Activated naive CD4-positive, alpha-beta T cell treated with anti-CD3 and anti-CD28 coated beads, Interleukin-2, amount 50 U/mL, for 72 hours (primary cell): Measurements from ENCODE around the gene PITX1. TPM values are rescaled to one million over a fixed set of nuclear protein-coding genes. Genes with fewer than 3 reads are reported as not detected.
A peak's percentile ranks its signal among the peaks of the same experiment; 100 is the strongest.

Experiments used
- ATAC-seq, 2 donors: fragments of 150-1000 bp; cut with Tn5 transposase; 2 replicates each; pipeline ENCODE4 v1.10.0; 2021; ENCODE audit warnings: mild to moderate bottlenecking in 2 of 2, moderate library complexity in 2 of 2
- DNase-seq, 2 donors: peaks; one replicate each; pipeline ENCODE4 v3.0.0; 2021 to 2022; ENCODE audit warnings: low spot score in 2 of 2
- H3K27ac Mint-ChIP-seq, 2 donors: one replicate each; pipeline ENCODE4 v1.8.0; 2022; ENCODE audit warnings: mild to moderate bottlenecking in 2 of 2, mixed read lengths in 2 of 2
- H3K36me3 Mint-ChIP-seq, 2 donors: one replicate each; pipeline ENCODE4 v1.8.0; 2022; ENCODE audit warnings: mixed read lengths in 2 of 2
- H3K9me3 Mint-ChIP-seq, 2 donors: one replicate each; pipeline ENCODE4 v1.8.0; 2022; ENCODE audit warnings: mixed read lengths in 2 of 2
- total RNA-seq, 2 donors: library from RNA; stranded (reverse); gene quantifications; one replicate each; pipeline ENCODE4 v1.2.3, GENCODE V29; 2022

The PITX1 gene
- total RNA-seq, 2 donors from 2014 or later = 0.62 TPM; not detected in 1

DNA sequence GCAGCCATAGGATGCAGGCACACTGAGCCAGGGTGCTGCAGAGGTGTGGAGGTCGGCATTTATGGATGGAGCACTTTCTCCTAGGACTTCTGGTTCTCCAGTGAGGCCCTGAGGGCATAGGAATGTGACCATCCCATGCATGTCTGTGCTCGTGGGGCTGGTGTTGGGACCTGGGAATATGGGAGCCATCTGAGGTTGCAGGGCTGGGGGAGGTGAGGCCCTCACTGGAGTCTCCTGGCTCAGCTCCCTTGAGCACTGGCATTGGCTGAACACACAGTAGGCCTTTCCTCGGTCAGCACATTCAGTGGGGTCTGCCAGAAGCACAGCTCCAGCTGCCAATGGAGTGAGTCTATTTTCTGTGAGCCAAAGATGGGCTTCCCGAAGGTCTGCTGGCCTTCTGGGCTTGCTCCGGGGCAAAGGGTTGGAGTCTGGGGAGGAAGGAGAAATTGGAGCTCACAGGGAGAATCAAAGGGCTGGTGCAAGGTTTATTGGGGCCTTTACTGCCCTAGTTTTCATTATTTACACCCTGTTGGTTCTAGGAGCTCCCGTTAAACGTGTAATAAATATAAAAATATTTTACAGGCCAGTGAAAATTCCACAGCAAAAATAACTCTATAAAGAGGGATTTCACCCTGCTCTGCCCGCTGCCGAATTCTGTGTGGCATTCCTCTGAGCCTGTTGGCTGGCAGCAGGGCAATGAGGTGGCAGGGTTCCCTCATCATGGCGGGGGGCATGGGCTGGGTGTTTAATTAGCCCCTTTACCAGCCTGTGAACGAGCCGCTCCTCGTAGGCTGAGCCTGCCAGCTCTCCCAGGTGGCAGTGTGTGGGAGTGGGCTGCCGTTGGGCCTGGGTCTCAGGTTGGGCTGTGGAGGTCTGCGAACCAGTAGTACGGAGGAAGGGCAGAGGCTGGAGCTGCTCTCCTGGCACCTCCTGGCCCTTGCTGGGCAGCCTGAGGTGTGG, 31.6 kb upstream of the PITX1 start:
- no peaks in the 10 kb centered on the region for H3K36me3 Mint-ChIP-seq
- no peak for DNase-seq
- H3K27ac Mint-ChIP-seq = peak overlapping the region in 1 of 2 donors; percentile 50
- ATAC-seq = no peak
- no peaks in the 10 kb centered on the region for H3K9me3 Mint-ChIP-seq

DNA sequence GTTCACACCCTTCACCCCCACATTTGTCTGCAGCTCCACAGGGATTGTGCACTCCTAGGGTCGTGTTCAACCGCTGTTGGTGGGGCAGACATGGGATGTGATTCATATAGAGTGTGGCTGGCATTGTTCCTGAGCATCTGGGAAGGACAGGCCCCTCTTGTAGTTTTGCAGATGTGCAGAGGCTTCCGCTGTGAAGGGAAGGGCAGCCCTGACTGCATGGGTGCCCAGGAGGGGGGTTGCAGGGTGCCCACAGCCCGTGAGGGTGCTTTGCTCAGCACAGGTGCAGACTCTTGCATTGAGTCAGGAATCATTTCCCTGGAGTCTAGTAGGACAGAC, 30.2 kb upstream of the PITX1 start:
- ATAC-seq (no peak), DNase-seq (no peak)
- H3K36me3 Mint-ChIP-seq = no peaks in the 10 kb centered on the region
- no peaks in the 10 kb centered on the region for H3K9me3 Mint-ChIP-seq
- no peak overlapping the region for H3K27ac Mint-ChIP-seq

DNA sequence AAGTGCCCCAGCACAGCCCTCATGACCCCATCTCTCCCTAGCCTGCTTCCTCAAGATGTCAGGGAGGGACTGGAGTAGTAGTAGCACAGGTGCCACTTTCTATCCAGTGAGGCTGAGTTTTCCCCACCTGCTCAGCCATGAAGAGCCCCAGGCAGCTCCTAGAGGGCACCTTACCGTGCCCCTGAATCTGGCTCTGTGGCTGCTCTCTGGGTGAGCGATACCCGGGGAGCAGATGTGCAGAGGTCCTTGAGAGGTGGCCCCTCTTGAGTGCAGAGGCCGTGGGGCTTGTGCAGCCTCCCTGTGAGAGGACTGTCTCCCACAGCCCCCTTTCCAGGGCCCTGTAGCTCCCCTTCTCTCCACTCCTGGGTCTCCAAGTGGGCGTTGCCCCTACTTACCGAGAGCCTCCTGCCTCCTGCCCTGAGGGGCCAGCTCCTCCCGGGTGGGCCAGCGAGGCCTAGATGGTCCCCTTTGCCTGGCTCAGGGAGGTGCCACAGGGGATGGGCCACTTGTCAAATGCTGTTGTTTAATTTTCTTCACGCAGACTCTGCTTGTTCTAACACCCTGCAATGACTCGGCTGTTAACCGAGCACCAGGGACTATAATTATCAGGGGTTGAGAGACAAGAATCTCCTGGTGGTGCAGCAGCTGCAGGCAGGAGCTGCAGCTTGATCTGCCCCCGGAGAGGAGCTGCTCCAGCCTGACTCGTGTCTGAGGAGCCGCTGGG, 29.6 kb upstream of the PITX1 start:
- H3K36me3 Mint-ChIP-seq = no peaks in the 10 kb centered on the region
- DNase-seq (no peak), ATAC-seq (no peak)
- no peaks in the 10 kb centered on the region for H3K9me3 Mint-ChIP-seq
- no peak overlapping the region for H3K27ac Mint-ChIP-seq

DNA sequence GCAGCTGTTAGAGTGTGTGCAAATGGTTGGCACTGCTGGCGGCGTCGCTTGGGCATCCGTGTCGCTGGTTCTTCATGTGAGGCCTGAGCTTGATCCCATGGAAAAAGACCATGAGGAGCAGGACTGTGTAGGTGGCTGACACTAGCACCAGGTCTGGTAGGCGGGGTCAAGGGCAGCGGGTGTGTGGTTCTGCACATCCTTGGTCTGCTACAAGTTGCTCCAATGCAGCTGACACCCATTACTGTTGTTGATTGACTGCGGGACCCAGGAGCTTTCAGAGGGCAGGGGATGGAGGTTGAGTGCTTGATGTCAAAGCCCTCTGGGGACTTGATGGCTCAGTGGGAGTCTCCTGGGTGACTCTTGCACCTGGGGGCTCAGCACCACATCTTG, 29.0 kb upstream of the PITX1 start:
- H3K27ac Mint-ChIP-seq = no peak overlapping the region
- DNase-seq (no peak), ATAC-seq (no peak)
- H3K36me3 Mint-ChIP-seq = no peaks in the 10 kb centered on the region
- H3K9me3 Mint-ChIP-seq = no peaks in the 10 kb centered on the region

DNA sequence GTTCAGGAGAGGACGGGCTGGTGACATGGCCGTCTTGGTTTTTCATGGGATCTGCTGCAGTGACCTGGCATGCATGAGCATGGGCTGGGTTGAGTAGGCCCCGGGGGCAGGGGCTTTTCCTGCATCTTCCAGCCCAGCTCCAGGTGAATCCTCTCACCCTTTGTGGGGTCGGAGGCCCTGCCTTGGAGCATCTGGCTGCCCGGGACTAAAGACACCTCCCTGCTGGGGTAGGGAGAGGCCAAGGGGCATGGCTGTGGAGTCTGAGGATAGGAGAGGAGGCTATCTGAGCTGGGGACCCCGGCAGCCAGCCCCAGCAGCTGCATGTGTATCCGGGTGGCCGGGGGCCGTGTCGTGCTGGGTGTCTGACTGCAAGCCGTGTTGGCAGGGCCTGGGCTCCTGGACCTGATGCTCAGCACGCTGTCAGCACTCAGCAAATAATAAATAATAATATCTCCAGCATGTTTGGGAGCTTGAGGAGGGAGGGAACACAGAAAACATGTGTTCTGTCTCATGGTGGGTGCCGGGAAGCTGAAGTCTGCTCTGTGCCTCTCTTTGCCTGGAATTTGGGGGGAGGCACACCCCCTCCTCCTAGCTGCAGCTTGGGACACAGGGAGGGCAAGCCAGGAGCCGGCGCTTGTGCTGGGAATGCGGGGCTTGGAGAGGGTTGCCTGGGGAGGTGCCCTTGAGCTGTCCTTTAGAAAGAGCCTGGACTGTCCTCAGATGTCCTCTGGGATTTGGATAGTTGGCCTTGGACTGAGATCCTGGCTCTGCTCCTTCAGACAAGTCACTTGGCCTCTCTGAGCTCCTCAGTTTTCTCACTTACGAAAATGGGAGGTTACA, 28.4 kb upstream of the PITX1 start:
- ATAC-seq = no peak
- H3K9me3 Mint-ChIP-seq = no peaks in the 10 kb centered on the region

DNA sequence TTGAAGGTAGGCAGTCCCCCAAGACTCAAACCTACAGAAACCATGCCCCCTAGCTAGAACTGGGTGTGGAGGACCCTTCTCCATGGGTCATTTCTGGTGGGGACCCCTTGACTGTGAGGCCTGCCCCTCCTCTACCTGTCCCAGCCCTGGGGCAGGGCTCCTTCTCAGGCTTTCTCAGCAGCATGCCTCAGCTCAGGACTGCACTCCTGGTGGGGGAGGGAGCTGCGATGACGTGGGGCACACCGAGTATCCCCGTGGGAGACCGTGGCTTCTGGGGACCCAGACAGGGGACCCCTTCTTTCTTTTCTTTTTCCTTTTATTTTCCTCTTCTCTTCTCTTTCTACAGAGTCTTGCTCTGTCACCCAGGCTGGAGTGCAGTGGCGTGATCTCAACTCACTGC, 27.0 kb upstream of the PITX1 start:
- no peaks in the 10 kb centered on the region for H3K36me3 Mint-ChIP-seq
- no peak overlapping the region for H3K27ac Mint-ChIP-seq
- no peaks in the 10 kb centered on the region for H3K9me3 Mint-ChIP-seq
- ATAC-seq (no peak), DNase-seq (no peak)

More for the DNA sequence above, 28.4 kb upstream of the PITX1 start:
- Mint-ChIP-seq H3K27ac (no peak overlapping the region), H3K36me3 (no peaks in the 10 kb centered on the region)
- DNase-seq = no peak

DNA sequence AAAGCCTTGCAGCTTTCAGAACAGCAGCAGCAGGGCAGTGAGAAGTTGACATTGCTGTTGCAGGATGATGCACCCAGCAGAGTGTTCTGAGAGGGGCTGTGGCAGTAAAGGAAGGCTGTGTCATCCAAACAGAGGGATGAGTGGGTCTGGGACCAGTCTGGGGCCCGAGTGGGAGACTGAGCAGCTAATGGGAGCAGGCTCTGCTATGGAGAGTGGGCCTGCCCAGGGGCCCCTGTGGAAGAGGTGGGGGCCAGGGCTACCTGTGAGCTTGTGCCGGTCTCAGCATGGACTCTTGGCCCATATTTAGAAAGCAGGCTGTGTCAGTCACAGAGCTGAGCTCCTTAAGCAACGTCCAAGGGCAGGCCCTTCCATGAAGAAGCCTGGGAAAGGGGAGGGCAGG, 26.0 kb upstream of the PITX1 start:
- no peak for ATAC-seq
- Mint-ChIP-seq H3K9me3 (no peaks in the 10 kb centered on the region), H3K27ac (no peak overlapping the region), H3K36me3 (no peaks in the 10 kb centered on the region)
- no peak for DNase-seq

DNA sequence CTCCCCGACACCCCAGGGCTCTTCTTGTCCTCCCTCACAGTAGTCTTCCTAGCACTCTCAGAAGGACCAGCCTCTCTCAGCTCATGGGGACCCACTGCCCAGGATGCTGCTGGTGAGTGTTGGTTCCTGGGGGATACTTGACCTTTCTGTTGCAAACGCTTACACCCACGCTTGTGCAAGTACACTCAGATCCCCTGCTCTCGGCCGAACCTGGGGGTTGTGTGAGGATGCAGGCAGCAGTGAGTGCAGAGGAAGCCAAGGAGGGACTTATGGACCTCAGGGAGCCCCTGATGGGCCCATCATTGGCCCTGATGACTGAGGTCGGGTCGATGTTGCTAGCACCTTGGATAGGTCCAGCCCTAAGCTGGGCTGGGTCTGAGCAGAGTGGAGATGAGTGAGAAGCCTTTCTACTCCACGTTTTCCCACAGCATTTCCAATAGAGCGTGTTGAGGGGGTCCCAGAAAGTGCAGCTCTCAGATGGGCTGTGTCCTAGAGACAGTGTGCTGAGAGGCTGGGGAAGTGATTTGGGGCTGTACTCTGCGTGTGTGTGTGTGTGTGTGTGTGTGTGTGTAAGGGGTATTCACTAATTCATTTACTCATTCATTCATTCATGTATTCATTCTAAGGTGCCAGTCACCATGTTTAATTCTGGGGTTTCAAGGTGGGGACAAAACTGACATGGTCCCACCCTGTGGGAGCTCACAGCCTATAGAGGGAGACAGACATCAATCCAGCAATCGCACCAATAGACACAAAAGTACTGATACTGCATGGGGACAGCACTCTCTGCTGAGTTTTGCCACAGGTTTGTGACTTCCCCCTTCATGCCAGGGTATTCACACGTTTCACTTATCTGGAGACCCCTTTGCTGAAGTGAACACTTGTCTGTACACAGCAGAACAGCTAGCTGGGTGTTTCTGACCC, 25.2 kb upstream of the PITX1 start:
- ATAC-seq = no peak
- Mint-ChIP-seq H3K36me3 (no peaks in the 10 kb centered on the region), H3K9me3 (no peaks in the 10 kb centered on the region), H3K27ac (no peak overlapping the region)
- DNase-seq = no peak

DNA sequence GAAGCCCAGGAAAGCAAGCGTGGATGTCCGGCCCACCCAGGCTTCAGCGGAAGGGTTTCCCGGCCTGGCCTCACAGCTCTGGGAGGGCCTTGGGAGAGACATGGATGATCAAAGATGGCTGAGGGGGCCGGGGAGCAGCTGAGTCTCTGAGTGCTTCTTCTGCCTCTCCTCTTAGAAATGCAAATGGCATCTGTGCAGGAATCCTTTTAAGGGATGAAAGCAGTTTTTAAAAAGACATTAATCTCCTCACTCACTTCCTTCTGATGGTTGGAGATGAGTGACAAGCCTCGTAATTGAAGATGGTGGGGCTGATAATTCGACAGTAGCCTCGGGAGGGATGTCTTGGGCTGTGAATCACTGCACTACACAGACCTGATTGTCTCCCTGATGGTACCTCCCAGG, 24.3 kb upstream of the PITX1 start:
- no peak overlapping the region for H3K27ac Mint-ChIP-seq
- DNase-seq (no peak), ATAC-seq (no peak)
- no peaks in the 10 kb centered on the region for H3K9me3 Mint-ChIP-seq
- H3K36me3 Mint-ChIP-seq = no peaks in the 10 kb centered on the region

DNA sequence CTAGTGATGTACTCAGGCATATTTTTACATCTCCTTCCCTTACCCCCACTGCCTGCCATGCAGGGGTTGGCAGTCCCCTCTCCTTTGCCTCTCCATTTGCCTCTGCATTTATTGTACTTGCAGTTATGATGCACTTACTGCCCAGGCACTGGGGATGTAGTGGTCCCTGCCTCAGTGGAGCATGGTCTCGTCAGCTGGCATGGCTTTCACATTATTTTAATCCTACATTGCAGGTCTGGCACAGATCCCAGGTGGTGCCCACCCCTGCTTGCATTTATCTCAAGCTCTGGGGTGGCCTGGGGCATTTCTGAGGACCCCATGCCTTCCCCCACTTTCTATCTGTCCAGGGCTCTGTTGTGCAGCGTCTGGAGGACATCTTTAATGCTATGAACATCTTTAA, 23.2 kb upstream of the PITX1 start:
- H3K9me3 Mint-ChIP-seq = no peaks in the 10 kb centered on the region
- no peaks in the 10 kb centered on the region for H3K36me3 Mint-ChIP-seq
- DNase-seq (no peak), ATAC-seq (no peak)
- no peak overlapping the region for H3K27ac Mint-ChIP-seq

DNA sequence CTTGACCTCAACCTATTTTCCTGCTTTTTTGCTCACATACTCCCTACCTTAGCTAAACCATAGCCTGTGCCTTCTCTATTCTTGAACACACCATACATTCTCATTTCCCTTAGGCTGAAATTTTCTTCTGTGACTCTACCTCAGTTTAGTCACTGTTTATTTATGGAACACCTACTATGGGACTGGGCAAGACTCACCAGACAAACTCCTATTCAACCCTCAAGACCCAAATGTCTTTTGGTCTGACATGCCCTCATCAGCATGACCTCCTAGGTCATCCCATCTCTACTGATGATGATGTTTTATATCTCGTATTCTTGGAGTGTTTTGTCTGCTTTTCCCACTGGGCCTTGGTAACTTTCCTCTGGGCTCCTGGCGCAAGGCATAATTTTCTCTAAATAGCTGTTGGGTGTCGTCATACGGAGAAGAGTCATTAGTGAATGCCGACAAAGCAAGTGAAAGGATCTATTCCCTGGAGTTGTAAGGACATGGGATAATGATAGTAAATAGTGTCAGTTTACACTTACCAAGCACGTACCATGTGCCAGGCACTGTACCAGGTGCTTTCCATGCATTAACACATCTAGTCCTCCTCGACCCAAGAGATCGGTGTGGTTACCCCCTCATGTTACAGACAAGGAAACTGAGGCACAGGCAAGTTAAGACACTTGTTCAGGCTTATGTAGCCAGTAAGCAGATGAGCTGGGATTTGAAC, 22.4 kb upstream of the PITX1 start:
- H3K27ac Mint-ChIP-seq = no peak overlapping the region
- H3K9me3 Mint-ChIP-seq = no peaks in the 10 kb centered on the region
- no peaks in the 10 kb centered on the region for H3K36me3 Mint-ChIP-seq
- DNase-seq (no peak), ATAC-seq (no peak)

DNA sequence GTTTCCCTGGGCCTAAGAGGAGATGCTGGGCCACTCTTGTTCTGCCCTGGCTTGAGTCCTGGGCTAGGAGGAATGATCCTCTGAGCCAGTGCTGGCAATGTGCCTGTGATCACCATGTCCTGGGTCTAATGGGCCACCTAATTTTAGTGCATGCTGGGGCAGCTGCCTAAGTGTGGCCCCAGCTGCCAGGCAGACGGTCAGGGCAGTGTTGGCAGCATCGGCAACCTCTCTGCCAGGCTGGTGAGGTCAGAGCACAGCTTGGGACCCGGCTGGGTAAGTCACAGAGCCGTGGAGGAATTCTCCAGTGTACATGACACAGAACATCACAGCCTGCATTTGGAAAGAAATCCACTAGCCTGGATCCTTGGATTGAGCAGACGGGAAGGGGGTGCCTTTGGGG, 21.4 kb upstream of the PITX1 start:
- Mint-ChIP-seq H3K27ac (no peak overlapping the region), H3K36me3 (peaks cover 0 to 5% of the 10 kb centered on the region in 2 donors), H3K9me3 (no peaks in the 10 kb centered on the region)
- ATAC-seq (no peak), DNase-seq (no peak)

DNA sequence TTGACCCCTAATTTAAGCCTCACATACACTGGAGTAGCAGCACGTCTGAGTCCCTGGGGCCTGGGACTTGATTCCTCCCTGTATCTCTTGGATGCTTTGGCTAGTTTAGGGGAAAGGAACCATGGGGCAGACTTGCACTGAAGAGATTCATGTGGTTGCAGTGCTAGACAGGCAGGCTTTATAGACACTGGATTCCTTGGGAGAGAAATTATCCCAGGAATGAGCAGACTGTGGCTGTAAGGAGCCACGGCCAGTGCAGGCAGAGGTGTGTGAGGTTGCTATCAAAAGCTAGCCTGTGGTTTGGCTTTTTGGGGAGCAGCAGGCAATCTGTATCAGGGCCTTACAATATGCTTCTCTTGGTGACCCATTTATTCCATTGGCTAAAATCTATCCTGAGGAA, 20.5 kb upstream of the PITX1 start:
- Mint-ChIP-seq H3K36me3 (peaks cover 0 to 5% of the 10 kb centered on the region in 2 donors), H3K9me3 (no peaks in the 10 kb centered on the region), H3K27ac (no peak overlapping the region)
- DNase-seq (no peak), ATAC-seq (no peak)

DNA sequence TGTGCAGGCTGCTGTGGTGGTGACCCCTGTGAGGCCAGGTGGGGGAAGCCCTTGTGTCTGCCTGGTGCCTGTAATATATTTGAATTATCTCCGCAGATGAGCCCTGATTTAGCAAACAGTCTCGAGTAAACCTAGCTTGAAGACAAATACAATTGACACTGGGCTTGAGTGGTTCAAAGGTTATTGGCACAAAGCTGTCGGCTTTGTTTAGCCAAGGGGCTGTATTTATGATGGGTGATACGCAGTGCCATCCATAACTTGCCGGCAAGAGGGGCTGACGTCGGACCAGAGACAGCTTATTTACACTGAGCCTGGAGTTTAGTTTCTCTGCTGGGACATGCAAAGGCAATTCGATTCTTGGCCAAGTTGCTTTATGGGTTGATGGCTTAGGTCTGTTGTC, 20.0 kb upstream of the PITX1 start:
- Mint-ChIP-seq H3K9me3 (no peaks in the 10 kb centered on the region), H3K27ac (no peak overlapping the region), H3K36me3 (peaks cover 0 to 5% of the 10 kb centered on the region in 2 donors)
- ATAC-seq (no peak), DNase-seq (no peak)

DNA sequence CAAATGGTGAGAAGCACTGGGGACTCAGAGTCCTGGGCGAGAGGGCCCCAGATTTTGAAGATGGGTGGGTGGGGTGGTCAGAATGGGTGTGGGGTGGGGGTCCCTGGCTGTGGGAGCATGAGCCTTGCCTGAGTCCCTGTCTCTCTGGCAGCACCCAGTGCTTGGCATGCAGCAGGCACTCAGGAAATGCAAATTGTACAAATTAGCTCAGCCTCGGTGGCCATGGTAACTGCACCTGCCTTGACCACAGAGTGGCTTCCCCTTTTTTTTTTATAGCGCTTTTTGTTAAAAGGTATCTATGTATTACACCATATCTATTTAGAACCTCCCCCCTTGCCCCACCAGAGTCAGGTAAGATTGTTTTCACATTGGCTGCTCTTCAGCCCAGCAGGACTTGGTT, 19.2 kb upstream of the PITX1 start:
- no peak overlapping the region for H3K27ac Mint-ChIP-seq
- no peaks in the 10 kb centered on the region for H3K9me3 Mint-ChIP-seq
- peaks cover 0 to 5% of the 10 kb centered on the region in 2 donors for H3K36me3 Mint-ChIP-seq
- ATAC-seq = no peak
- no peak for DNase-seq
